Measurements from ENCODE around the gene POLD1. TPM values are rescaled to one million over a fixed set of nuclear protein-coding genes. Genes with fewer than 3 reads are reported as not detected.

The POLD1 gene
- total RNA-seq, 2 experiments from 2014 or later = 119 to 233 TPM

GRCh38 chr19:50460161-50460765, 76.1 kb downstream of the POLD1 start:
- peaks cover 25% of the 10 kb centered on the region for H3K4me1 ChIP-seq (ENCODE audit: insufficient read depth, low read length, poor library complexity, severe bottlenecking)
- peak overlapping the region; percentile 81 for H3K27ac ChIP-seq (ENCODE audit: low read depth, low read length, poor library complexity, severe bottlenecking)
- H3K9me3 ChIP-seq (ENCODE audit: low read length) = no peaks in the 10 kb centered on the region
- H4K20me1 ChIP-seq (ENCODE audit: insufficient read depth, low read length) = no peaks in the 10 kb centered on the region
- peak; percentile 85 for DNase-seq (ENCODE audit: low spot score)
- peak overlapping the region; percentile 26 for H3K4me3 ChIP-seq (ENCODE audit: low read depth, low read length, poor library complexity, severe bottlenecking)
- H3K36me3 ChIP-seq (ENCODE audit: insufficient read depth, low read length) = no peaks in the 10 kb centered on the region
- ChIA-PET POLR2A (no interaction called here), CTCF (ENCODE audit: unreplicated experiment) (interaction anchor here (0.6 to 1.2 kb wide), 4 partner anchors 10 to 132 kb away, joined by 3 to 5 read pairs (median 4); no protein-coding TSS in a partner anchor)
- BruUV-seq (replicated peaks) = no TSS peak
- H3K79me2 ChIP-seq (ENCODE audit: insufficient read depth, low read depth, low read length) = no peaks in the 10 kb centered on the region
- H3K9me2 ChIP-seq (ENCODE audit: insufficient read depth, low read length) = no peaks in the 10 kb centered on the region
- peak overlapping the region; percentile 47 for H2AFZ ChIP-seq (ENCODE audit: low read length)
- peak overlapping the region; percentile 56 for H3K4me2 ChIP-seq (ENCODE audit: low read length)
- peak; percentile 73 for TF ChIP-seq CTCF (conservative IDR thresholded peaks at IDR 0.05; ENCODE audit: low read length)
- TF ChIP-seq EZH2phosphoT487 (IDR thresholded peaks at IDR 0.05; ENCODE audit: borderline replicate concordance, low read depth, low read length) = no peak
- intact Hi-C loops (cut with micrococcal nuclease; ENCODE audit: unreplicated experiment) = no loop called here

GRCh38 chr19:50461066-50461875, 77.1 kb downstream of the POLD1 start:
- Histone ChIP-seq H3K36me3 (ENCODE audit: insufficient read depth, low read length) (no peaks in the 10 kb centered on the region), H3K4me1 (ENCODE audit: insufficient read depth, low read length, poor library complexity, severe bottlenecking) (peaks cover 25% of the 10 kb centered on the region), H3K27ac (ENCODE audit: low read depth, low read length, poor library complexity, severe bottlenecking) (peak overlapping the region; percentile 81), H4K20me1 (ENCODE audit: insufficient read depth, low read length) (no peaks in the 10 kb centered on the region), H3K9me3 (ENCODE audit: low read length) (no peaks in the 10 kb centered on the region), H3K4me2 (ENCODE audit: low read length) (peak overlapping the region; percentile 56), H3K4me3 (ENCODE audit: low read depth, low read length, poor library complexity, severe bottlenecking) (no peak overlapping the region), H3K9me2 (ENCODE audit: insufficient read depth, low read length) (no peaks in the 10 kb centered on the region), H2AFZ (ENCODE audit: low read length) (peak overlapping the region; percentile 47; the same call in 1 of the 2 replicates), H3K79me2 (ENCODE audit: insufficient read depth, low read depth, low read length) (no peaks in the 10 kb centered on the region)
- ChIA-PET POLR2A (interaction anchor here (0.6 kb wide), 2 partner anchors 32 to 196 kb away, joined by 3 read pairs; no protein-coding TSS in a partner anchor), CTCF (ENCODE audit: unreplicated experiment) (interaction anchor here (0.5 to 1.2 kb wide), 4 partner anchors 11 to 132 kb away, joined by 3 to 5 read pairs (median 4); no protein-coding TSS in a partner anchor)
- DNase-seq (ENCODE audit: low spot score) = peak; percentile 86
- intact Hi-C loops (cut with micrococcal nuclease; ENCODE audit: unreplicated experiment) = loop anchor here (1.0 kb wide), 3 partner anchors 27 to 93 kb away; no protein-coding TSS in a partner anchor
- no TSS peak for BruUV-seq (replicated peaks)
- no peak for TF ChIP-seq EZH2phosphoT487 (IDR thresholded peaks at IDR 0.05; ENCODE audit: borderline replicate concordance, low read depth, low read length)
- peak; percentile 89 for TF ChIP-seq CTCF (conservative IDR thresholded peaks at IDR 0.05; ENCODE audit: low read length)

All from OCI-LY7 (cell line).